ENCODE data around the gene SIRPA.
"Not testable (repeated sequence)": the region's sequence is repeated elsewhere in the genome, so short reads cannot be mapped to it uniquely, and the experiment has no call there.

The SIRPA gene

GRCh38 chr20:1906361-1907051 lies 11.3 kb downstream of the SIRPA start:
- DNase-seq (ENCODE audit: low read depth in 3 of 3): no peak

GRCh38 chr20:1907586-1907985 lies 12.4 kb downstream of the SIRPA start:
- no peak for DNase-seq (ENCODE audit: low read depth in 3 of 3)

- DNase-seq (ENCODE audit: low read depth in 3 of 3): no peak
Measured at GRCh38 chr20:1908191-1908590, 13.0 kb downstream of the SIRPA start.

GRCh38 chr20:1909097-1909496 lies 13.9 kb downstream of the SIRPA start:
- no peak for DNase-seq (ENCODE audit: low read depth in 3 of 3)

DNA sequence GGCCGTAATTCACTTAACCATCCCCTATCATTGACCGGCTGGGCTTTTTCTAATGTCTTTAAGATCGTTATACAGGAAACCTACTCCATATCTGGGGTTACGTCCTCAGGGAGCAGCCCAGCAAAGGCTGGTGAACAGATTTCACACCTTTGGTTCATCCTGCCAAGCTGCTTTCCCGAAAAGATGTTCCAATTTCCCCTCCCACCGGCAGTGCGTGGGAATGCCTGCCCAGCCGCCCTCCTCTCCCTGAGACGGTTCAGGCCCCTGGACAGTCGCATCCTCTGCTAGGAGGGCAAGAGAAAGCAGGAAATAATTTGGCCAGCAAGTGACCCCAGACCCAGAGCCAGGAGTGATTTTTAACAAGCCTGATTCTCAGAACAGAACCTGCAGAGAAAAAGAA lies 16.3 kb downstream of the SIRPA start:
- no peak for DNase-seq (ENCODE audit: low read depth in 3 of 3)

GRCh38 chr20:1912053-1912452 lies 16.8 kb downstream of the SIRPA start:
- DNase-seq (ENCODE audit: low read depth in 3 of 3): no peak

DNA sequence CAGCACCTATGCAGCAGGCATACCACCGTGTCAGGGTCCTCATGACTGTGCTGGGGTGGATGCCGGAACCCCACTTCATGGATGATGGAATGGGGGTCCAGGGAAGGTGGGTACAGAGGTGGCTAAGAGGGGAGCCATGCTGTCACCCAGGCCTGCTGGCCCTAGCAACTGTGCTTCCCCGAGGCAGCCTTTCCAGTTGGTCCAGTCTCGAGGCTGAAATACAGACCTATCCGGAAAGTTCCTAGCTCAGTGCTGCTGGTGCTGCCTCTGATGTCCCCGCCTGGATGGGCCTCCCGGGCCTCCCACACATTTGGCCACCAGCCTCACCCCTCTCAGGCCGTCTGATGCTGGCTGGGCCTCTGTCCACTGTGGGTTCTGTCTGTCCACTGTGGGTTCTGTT lies 17.4 kb downstream of the SIRPA start:
- DNase-seq (ENCODE audit: low read depth in 3 of 3): no peak

DNA sequence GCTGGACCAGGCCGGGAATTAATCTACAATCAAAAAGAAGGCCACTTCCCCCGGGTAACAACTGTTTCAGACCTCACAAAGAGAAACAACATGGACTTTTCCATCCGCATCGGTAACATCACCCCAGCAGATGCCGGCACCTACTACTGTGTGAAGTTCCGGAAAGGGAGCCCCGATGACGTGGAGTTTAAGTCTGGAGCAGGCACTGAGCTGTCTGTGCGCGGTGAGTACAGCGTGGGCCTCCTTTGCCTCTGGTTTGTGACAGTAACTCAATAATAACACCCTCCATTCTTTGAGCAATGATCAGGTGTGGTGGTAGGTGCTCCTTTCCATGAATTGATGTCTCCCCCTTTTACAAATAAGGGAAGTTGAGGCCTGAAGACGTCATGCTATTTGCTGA lies 20.0 kb downstream of the SIRPA start:
- DNase-seq (ENCODE audit: low read depth in 3 of 3): not testable (repeated sequence)

- DNase-seq (ENCODE audit: low read depth in 3 of 3): no peak
Measured at GRCh38 chr20:1915725-1916124, 20.5 kb downstream of the SIRPA start.

GRCh38 chr20:1917786-1918185 lies 22.6 kb downstream of the SIRPA start:
- DNase-seq (ENCODE audit: low read depth in 3 of 3): no peak

- no peak for DNase-seq (ENCODE audit: low read depth in 3 of 3)
Measured at GRCh38 chr20:1918491-1919165, 23.4 kb downstream of the SIRPA start.

DNA sequence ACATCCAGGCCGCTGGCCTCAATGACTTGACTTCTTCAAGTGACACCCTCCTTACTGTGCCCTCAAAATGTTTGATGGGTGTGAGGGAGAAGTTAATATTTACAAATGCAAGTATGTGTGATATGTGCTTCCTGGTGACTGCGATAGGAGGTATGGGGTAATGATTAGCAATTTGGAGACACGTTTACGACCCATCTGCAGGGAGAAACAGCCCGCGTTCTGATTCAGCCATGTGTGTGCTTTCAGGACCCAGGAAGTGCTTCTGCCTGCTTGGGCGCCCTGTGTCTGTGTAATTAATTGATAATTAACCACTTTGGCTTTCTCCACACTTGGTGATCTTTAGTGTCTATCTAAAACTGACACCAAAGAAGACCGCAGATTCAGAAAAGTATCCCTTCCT lies 25.0 kb downstream of the SIRPA start:
- DNase-seq (ENCODE audit: low read depth in 3 of 3): no peak

GRCh38 chr20:1920826-1921225 lies 25.6 kb downstream of the SIRPA start:
- DNase-seq (ENCODE audit: low read depth in 3 of 3): no peak

DNA sequence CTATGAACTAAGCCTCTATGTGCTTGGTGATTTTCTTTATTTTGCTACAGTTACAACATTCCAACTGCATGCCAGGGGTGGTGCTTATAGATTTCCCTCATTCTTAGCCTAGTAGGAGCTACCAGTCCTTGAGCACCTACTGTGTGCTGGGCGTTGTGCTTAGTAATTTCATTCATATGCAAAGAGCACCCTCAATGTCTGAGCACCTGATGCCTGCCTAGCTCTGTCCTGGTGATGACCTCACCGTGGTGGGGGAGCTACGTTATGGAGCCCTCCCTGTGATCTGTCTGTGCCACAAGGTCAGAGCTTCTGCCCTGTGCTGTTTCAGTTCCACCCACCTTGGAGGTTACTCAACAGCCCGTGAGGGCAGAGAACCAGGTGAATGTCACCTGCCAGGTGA lies 26.8 kb downstream of the SIRPA start:
- not testable (repeated sequence) for DNase-seq (ENCODE audit: low read depth in 3 of 3)

DNA sequence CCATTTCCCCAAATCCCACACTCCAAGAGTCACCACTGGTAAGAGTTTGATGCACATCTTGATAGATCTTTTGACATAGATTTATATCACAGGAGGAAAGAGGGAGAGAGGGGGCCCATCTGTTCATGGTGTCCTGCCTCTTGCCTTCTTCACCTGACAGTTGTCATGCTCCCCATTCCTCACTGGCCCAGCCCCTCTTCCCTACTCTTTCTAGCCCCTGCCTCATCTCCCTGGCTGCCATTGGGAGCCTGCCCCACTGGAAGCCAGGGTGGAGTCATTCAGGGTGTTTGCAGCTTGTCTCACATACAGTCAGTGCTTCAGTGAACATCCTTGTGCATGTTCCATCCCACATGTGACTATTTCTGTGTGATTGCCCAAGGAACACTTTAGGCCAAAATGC lies 27.6 kb downstream of the SIRPA start:
- DNase-seq (ENCODE audit: low read depth in 3 of 3): no peak

DNA sequence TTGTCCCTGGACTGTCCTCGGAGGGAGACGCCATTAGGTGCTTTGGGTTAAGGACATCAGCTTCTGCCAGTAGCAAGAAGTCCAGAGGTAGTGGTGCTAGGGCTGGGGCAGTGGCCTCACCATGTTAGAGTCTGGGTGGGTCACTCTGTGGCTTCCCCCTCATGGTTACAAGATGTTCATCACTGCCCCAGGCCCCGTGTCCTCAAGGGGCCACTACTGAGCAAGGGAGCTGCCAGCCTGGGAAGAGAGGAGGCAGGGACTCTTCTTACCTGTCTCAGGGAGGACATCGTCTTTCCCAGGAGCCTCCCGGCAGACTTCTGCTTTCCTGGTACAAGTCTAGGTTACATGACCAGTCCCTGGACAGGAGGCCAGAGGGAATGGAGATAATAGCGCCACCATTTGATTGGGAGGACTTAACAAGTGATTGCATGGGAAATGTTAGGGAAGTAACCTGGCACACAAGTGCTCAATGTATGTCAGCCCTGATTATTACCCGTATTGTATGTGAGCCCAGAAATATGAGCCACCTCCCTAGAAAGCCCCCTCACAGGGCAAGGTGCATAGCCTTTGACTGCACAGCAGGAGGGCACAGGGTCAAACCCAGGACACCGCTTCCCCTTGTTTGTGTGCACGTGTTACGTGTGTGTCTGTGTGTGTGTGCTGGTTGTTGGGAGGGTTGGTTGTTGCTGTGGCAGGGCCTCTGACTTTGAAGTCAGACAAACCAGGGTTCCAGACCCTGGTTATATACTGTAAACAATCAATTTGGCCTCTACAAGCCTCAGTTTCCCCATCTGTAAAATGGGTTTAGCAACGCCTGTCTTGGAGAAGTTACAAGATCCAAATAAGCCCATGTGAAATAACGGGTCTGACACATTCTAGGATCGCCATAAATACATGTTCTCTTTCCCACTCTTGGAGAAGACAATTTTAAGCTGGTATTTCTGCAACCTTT lies 30.0 kb downstream of the SIRPA start:
- DNase-seq (ENCODE audit: low read depth in 3 of 3): no peak

DNA sequence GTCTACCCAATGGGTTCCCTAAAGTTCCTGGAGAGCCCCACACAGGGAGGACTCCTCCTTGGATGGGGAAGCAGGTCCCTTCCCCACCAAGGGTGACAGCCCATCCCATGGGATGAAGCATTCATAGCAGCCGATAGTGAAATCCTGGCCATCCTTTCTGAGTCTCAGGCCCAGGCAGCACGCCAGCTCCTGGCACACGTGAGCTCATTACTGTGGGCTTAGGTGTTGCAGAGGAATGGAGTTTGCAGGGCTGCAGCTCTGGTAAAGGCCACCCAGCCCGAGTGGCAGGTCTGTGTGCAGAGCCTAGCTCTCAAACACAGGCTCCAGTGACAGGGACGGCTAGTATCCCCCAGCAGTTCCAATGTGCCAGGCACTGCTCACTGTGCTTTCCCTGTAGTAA lies 31.0 kb downstream of the SIRPA start:
- no peak for DNase-seq (ENCODE audit: low read depth in 3 of 3)

GRCh38 chr20:1927217-1927616 lies 32.0 kb downstream of the SIRPA start:
- DNase-seq (ENCODE audit: low read depth in 3 of 3): no peak

GRCh38 chr20:1928154-1928553 lies 32.9 kb downstream of the SIRPA start:
- DNase-seq (ENCODE audit: low read depth in 3 of 3): no peak

- DNase-seq (ENCODE audit: low read depth in 3 of 3): no peak
Measured at GRCh38 chr20:1928782-1929181, 33.6 kb downstream of the SIRPA start.

DNA sequence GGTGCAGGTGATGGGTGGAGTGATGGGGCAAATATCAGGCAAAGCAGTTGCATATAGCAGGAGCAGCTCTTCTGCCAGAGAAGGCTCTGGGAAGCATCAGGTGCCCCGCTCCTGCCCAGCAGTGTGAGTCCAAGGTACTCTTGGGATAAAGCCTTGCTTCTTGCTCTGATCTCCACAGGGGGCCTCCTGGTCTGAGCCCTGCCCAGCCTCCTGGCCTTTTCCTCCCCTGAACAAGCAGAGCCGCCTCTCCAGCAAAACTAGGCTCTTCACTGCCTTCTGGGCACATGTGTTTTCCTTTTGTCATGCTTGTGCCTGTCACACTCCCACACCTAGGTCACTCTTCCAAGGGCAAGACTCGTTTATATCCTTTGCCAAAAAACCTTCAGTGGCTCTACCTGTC lies 34.3 kb downstream of the SIRPA start:
- no peak for DNase-seq (ENCODE audit: low read depth in 3 of 3)

DNA sequence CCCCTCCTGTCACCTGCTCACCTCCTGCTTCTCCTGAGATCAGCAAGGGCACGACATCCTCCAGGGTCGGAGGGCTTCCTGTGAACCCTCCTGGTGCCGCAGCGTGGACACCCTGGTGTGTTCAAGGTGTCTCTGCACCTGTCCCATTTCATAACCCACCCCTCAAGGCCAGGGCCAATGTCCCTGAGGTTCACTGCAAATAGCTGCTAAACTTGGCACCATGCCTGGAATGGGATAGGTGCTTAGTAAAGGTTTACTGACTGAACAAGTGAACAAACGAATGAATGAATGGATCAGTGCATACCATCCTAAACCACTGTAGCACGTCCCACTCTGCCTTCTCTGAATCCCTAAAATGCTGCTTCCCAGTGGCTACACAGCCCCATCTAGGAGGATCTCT lies 35.0 kb downstream of the SIRPA start:
- no peak for DNase-seq (ENCODE audit: low read depth in 3 of 3)

- DNase-seq (ENCODE audit: low read depth in 3 of 3): no peak
Measured at GRCh38 chr20:1931830-1932229, 36.6 kb downstream of the SIRPA start.
